Subcutaneous abdominal adipose tissue (tissue), 5 donors: Measurements from ENCODE around the gene MLPH.

Source experiments
- H3K27ac ChIP-seq: one replicate; pipeline ENCODE4 v1.7.0; 2013; ENCODE audit warnings: low read depth, mild to moderate bottlenecking, inconsistent platforms, low read length, moderate library complexity
- H3K27me3 ChIP-seq, 5 donors: one replicate each; pipeline ENCODE4 v1.7.0; 2013; ENCODE audit warnings: low read length in 5 of 5, inconsistent platforms in 1 of 5; ENCODE audit not compliant: control insufficient read depth in 5 of 5, insufficient read depth in 4 of 5
- H3K36me3 ChIP-seq, 5 donors: one replicate each; pipeline ENCODE4 v1.7.0; 2013; ENCODE audit warnings: low read length in 5 of 5; ENCODE audit not compliant: control insufficient read depth in 5 of 5, insufficient read depth in 5 of 5
- H3K4me1 ChIP-seq, 5 donors: one replicate each; pipeline ENCODE4 v1.7.0; 2013; ENCODE audit warnings: low read length in 5 of 5, mild to moderate bottlenecking in 3 of 5, moderate library complexity in 1 of 5; ENCODE audit not compliant: control insufficient read depth in 5 of 5, insufficient read depth in 5 of 5
- H3K4me3 ChIP-seq, 5 donors: one replicate each; pipeline ENCODE4 v1.7.0; 2013; ENCODE audit warnings: low read length in 5 of 5, low read depth in 1 of 5
- H3K9ac ChIP-seq, 5 donors: one replicate each; pipeline ENCODE4 v1.7.0; 2013; ENCODE audit warnings: low read length in 5 of 5, mild to moderate bottlenecking in 4 of 5, moderate library complexity in 3 of 5
- H3K9me3 ChIP-seq, 5 donors: one replicate each; pipeline ENCODE4 v1.7.0; 2013; ENCODE audit warnings: low read length in 5 of 5; ENCODE audit not compliant: control insufficient read depth in 5 of 5
- donor health status: healthy.
- donor health status: healthy.
- donor health status: healthy.
- donor health status: healthy.
- donor health status: healthy.

MLPH gene

GRCh38 chr2:237495521-237496117 is 8.6 kb downstream of the MLPH start:
- peaks cover 5 to 18% (median 10%) of the 10 kb centered on the region in 5 donors for H3K4me1 ChIP-seq
- no peaks in the 10 kb centered on the region for H3K36me3 ChIP-seq
- no peak overlapping the region for H3K4me3 ChIP-seq
- H3K27ac ChIP-seq: no peak overlapping the region
- H3K27me3 ChIP-seq: peaks cover 0 to 23% (median 6%) of the 10 kb centered on the region in 5 donors
- H3K9ac ChIP-seq: no peak overlapping the region
- H3K9me3 ChIP-seq: peaks cover 14 to 23% (median 16%) of the 10 kb centered on the region in 5 donors

GRCh38 chr2:237496428-237496827 is 9.4 kb downstream of the MLPH start:
- H3K27ac ChIP-seq: no peak overlapping the region
- peaks cover 0 to 23% (median 9%) of the 10 kb centered on the region in 5 donors for H3K27me3 ChIP-seq
- no peaks in the 10 kb centered on the region for H3K36me3 ChIP-seq
- peaks cover 8 to 25% (median 11%) of the 10 kb centered on the region in 5 donors for H3K4me1 ChIP-seq
- H3K4me3 ChIP-seq: no peak overlapping the region
- H3K9me3 ChIP-seq: peaks cover 8 to 15% (median 12%) of the 10 kb centered on the region in 5 donors
- no peak overlapping the region for H3K9ac ChIP-seq

DNA sequence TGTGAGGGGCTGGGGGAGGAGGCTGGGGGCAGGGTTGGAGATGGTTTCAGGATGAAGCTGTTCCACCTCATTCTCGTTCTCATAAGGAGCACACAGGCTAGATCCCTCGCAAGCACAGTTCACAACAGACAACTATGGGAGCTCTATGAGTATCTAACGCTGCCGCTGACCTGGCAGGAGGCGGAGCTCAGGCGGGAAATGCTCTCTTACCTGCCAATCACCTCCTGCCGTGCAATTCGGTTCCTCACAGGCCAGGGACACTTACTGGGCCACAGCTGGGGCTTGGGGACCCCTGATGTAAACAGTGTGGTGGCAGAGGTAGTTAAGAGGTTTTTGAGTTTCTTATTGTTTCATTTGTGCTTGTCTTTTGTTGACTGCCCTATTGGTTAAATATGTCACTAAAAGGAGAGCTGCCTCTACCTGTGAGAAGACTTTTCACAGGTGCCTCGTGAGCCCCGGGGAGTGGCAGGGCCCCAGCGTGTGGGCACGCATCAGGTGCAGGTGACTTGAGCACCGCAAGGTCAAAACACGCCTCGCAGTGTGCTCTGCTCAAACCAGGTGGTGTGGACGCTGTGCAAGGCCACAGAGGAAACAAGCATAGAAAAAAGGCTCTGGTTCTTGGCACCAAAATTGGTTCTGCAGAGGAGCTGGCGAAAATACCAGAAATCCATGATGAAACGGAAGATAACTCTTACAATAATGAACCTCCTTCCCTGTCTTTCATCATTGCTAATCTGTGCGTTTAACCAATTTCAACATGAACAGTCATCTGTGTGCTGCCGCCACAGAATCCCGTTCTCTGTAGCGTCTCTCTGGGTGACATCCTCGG is 10.2 kb downstream of the MLPH start:
- Histone ChIP-seq H3K4me3 (peak overlapping the region in 1 of 5 donors; percentile 9), H3K9ac (no peak overlapping the region), H3K36me3 (no peaks in the 10 kb centered on the region), H3K9me3 (peaks cover 0 to 7% (median 4%) of the 10 kb centered on the region in 5 donors), H3K27ac (no peak overlapping the region), H3K4me1 (peaks cover 8 to 29% (median 13%) of the 10 kb centered on the region in 5 donors), H3K27me3 (peaks cover 0 to 24% (median 6%) of the 10 kb centered on the region in 5 donors)

- no peak overlapping the region for H3K9ac ChIP-seq
- peaks cover 8 to 33% (median 16%) of the 10 kb centered on the region in 5 donors for H3K4me1 ChIP-seq
- peaks cover 0 to 2% (median 0%) of the 10 kb centered on the region in 5 donors for H3K9me3 ChIP-seq
- no peak overlapping the region for H3K27ac ChIP-seq
- peak overlapping the region in 2 of 5 donors; percentile 20 to 23 for H3K4me3 ChIP-seq
- peaks cover 0 to 26% (median 6%) of the 10 kb centered on the region in 5 donors for H3K27me3 ChIP-seq
- no peaks in the 10 kb centered on the region for H3K36me3 ChIP-seq
Measured at GRCh38 chr2:237497838-237498186, 10.8 kb downstream of the MLPH start.

DNA sequence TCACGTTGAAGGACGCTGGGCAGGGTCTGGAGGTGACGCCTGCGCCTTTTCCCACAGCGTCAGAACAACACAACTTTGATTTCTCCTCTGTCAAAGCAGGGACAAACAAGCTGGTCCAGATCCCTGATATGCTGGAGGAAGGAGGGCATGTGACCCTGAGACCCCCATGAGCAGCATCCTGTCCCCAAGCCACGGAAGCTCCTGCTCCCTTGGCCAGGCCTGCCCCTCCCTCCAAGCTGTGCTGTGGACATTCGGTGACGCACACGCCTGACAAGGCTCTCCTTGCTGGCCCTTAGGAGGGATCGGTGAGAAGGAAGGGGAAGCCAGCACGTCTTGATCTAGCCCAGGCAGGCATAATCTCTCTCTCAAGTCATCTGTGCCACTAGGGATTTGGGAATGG is 11.3 kb downstream of the MLPH start:
- Histone ChIP-seq H3K27ac (no peak overlapping the region), H3K27me3 (peaks cover 0 to 24% (median 6%) of the 10 kb centered on the region in 5 donors)

GRCh38 chr2:237500681-237501424 is 13.8 kb downstream of the MLPH start:
- Histone ChIP-seq H3K36me3 (no peaks in the 10 kb centered on the region), H3K27ac (no peak overlapping the region), H3K9ac (no peak overlapping the region), H3K9me3 (no peaks in the 10 kb centered on the region), H3K4me1 (peaks cover 8 to 39% (median 16%) of the 10 kb centered on the region in 5 donors), H3K27me3 (peaks cover 0 to 18% (median 6%) of the 10 kb centered on the region in 5 donors), H3K4me3 (no peak overlapping the region)

More for the DNA sequence above, 11.3 kb downstream of the MLPH start:
- no peak overlapping the region for H3K9ac ChIP-seq
- H3K4me1 ChIP-seq: peaks cover 8 to 33% (median 16%) of the 10 kb centered on the region in 5 donors
- no peaks in the 10 kb centered on the region for H3K36me3 ChIP-seq
- H3K4me3 ChIP-seq: peak overlapping the region in 1 of 5 donors; percentile 23
- no peaks in the 10 kb centered on the region for H3K9me3 ChIP-seq

GRCh38 chr2:237501892-237502513 is 15.0 kb downstream of the MLPH start:
- H3K4me3 ChIP-seq: no peak overlapping the region
- no peaks in the 10 kb centered on the region for H3K36me3 ChIP-seq
- H3K4me1 ChIP-seq: peaks cover 8 to 39% (median 16%) of the 10 kb centered on the region in 5 donors
- no peaks in the 10 kb centered on the region for H3K9me3 ChIP-seq
- no peak overlapping the region for H3K9ac ChIP-seq
- no peak overlapping the region for H3K27ac ChIP-seq
- H3K27me3 ChIP-seq: peaks cover 0 to 13% (median 6%) of the 10 kb centered on the region in 5 donors

GRCh38 chr2:237503201-237503600 is 16.1 kb downstream of the MLPH start:
- H3K9me3 ChIP-seq: no peaks in the 10 kb centered on the region

DNA sequence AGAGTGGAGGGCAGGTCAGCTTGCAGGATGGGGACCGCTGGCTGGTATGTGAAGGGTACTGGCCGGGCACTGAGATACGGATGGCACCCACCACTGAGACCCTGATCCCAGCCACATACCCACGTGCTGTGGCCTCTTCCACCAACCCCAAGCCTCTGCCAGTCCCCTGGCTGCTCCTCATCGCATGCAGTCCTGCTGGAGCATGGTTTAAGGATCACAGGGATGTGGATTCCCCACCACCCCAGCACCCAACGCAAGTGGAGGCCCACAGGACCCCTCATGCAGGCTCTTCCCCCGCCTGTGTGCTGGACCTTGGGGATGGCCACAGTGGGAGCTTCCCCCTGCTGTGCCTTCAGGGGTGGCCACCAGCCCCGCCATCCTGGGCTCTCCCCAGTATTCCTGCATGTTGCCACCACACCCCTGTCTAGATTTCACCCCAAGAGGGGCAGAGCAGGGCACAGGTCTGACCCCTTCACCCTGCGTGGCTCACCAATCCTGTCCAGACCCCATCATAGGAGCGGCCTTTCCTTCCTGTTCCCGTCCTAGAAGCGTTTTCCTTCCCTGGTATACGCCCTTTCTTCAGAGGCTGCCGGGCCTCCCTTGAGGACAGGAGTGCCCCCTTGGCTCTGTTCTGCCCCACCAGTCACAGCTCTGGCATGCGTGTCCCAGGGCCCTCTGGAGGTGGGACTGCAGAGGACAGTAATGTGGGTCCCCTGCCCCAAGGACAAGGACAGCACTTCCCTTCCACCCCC is 18.3 kb downstream of the MLPH start:
- H3K9ac ChIP-seq: no peak overlapping the region
- H3K4me1 ChIP-seq: peaks cover 0 to 32% (median 4%) of the 10 kb centered on the region in 5 donors
- H3K4me3 ChIP-seq: no peak overlapping the region
- H3K27ac ChIP-seq: no peak overlapping the region
- no peaks in the 10 kb centered on the region for H3K36me3 ChIP-seq
- H3K27me3 ChIP-seq: peaks cover 0 to 5% (median 3%) of the 10 kb centered on the region in 5 donors
- H3K9me3 ChIP-seq: no peaks in the 10 kb centered on the region

More at GRCh38 chr2:237503201-237503600, 16.1 kb downstream of the MLPH start:
- Histone ChIP-seq H3K36me3 (no peaks in the 10 kb centered on the region), H3K27ac (no peak overlapping the region), H3K4me1 (peaks cover 0 to 28% (median 6%) of the 10 kb centered on the region in 5 donors), H3K4me3 (no peak overlapping the region), H3K27me3 (peaks cover 0 to 13% (median 6%) of the 10 kb centered on the region in 5 donors), H3K9ac (no peak overlapping the region)
